Caco-2 (cell line): ENCODE results near the gene SNRNP35. TPM values are rescaled to one million over a fixed set of nuclear protein-coding genes. Genes with fewer than 3 reads are reported as not detected.
"Not testable (repeated sequence)": the region's sequence is repeated elsewhere in the genome, so short reads cannot be mapped to it uniquely, and the experiment has no call there.

Source experiments
- BruUV-seq: library from RNA; stranded (reverse); fragments of 400-500 nt; replicated peaks from 2 replicates; lab custom pipeline; 2021; lab: Mats Ljungman, UMichigan
- CTCF ChIA-PET: fragments of 300-600 bp; sonication (Branson Sonifier 250); formaldehyde crosslinking; loops from one replicate; lab custom pipeline; 2022; ENCODE audit warnings: antibody characterized with exemption; lab: Charles Lee
- POLR2A ChIA-PET: fragments of 300-600 bp; sonication (Branson Sonifier 250); formaldehyde crosslinking; loops from one replicate; lab custom pipeline; 2022; ENCODE audit warnings: antibody characterized with exemption; lab: Charles Lee
- DNase-seq, 2 experiments: peaks; one replicate each; pipeline versions ENCODE4 v3.0.0 to v3.0.0-alpha.2; 2020 to 2022
- H3K27me3 ChIP-seq: replicated peaks from 2 replicates; pipeline ENCODE4 v1.6.0; 2011; ENCODE audit warnings: low read length; ENCODE audit not compliant: control insufficient read depth, insufficient read depth
- H3K36me3 ChIP-seq: 2 replicates; pipeline ENCODE4 v1.5.1; 2011; ENCODE audit warnings: low read length; ENCODE audit not compliant: control insufficient read depth, insufficient read depth
- H3K4me1 ChIP-seq: fragments of 250-450 bp; sonication (Bioruptor Pico); 2 replicates; pipeline ENCODE4 v1.5.1; 2020; ENCODE audit warnings: mild to moderate bottlenecking
- H3K4me3 ChIP-seq: 2 replicates; pipeline ENCODE4 v1.5.1; 2011; ENCODE audit warnings: low read depth, mild to moderate bottlenecking, control low read depth, low read length
- H3K9me3 ChIP-seq: fragments of 250-450 bp; sonication (Bioruptor Pico); 2 replicates; pipeline ENCODE4 v1.5.1; 2020; ENCODE audit warnings: mild to moderate bottlenecking, moderate library complexity
- H3K27ac Mint-ChIP-seq: one replicate; pipeline ENCODE4 v1.8.0; 2022; ENCODE audit warnings: mixed read lengths; ENCODE audit not compliant: unreplicated experiment
- H3K27me3 Mint-ChIP-seq: one replicate; pipeline ENCODE4 v1.8.0; 2022; ENCODE audit warnings: mixed read lengths; ENCODE audit not compliant: insufficient read depth, unreplicated experiment
- H3K36me3 Mint-ChIP-seq: one replicate; pipeline ENCODE4 v1.8.0; 2022; ENCODE audit warnings: mild to moderate bottlenecking, mixed read lengths; ENCODE audit not compliant: insufficient read depth, unreplicated experiment
- H3K4me1 Mint-ChIP-seq: one replicate; pipeline ENCODE4 v1.8.0; 2022; ENCODE audit warnings: low read depth, mixed read lengths; ENCODE audit not compliant: unreplicated experiment
- H3K4me3 Mint-ChIP-seq: one replicate; pipeline ENCODE4 v1.8.0; 2022; ENCODE audit warnings: mild to moderate bottlenecking, moderate library complexity, mixed read lengths; ENCODE audit not compliant: unreplicated experiment
- H3K9me3 Mint-ChIP-seq: one replicate; pipeline ENCODE4 v1.8.0; 2022; ENCODE audit warnings: mixed read lengths; ENCODE audit not compliant: unreplicated experiment
- CTCF ChIP-seq, 2 experiments: fragments of 200-600 bp in 1 of 2; IDR thresholded peaks; 1 replicate in 1 of 2; 2 replicates in 1 of 2; pipeline versions ENCODE4 v1.5.1 to v1.8.0; 2011 to 2022; ENCODE audit warnings: antibody characterized with exemption in 1 of 2, control low read depth in 1 of 2, inconsistent platforms in 1 of 2, low read depth in 1 of 2, low read length in 1 of 2, mild to moderate bottlenecking in 1 of 2, moderate library complexity in 1 of 2; ENCODE audit not compliant: insufficient read depth in 1 of 2, severe bottlenecking in 1 of 2, unreplicated experiment in 1 of 2
- intact Hi-C: fragments of 100-400 bp; cut with micrococcal nuclease; formaldehyde crosslinking; loops from one replicate; pipeline ENCODE4 v1.10.0; 2022; ENCODE audit not compliant: unreplicated experiment
- total RNA-seq: library from RNA; stranded (reverse); gene quantifications from 2 replicates; pipeline ENCODE4 v1.2.3, GENCODE V29; 2022

The SNRNP35 gene
- total RNA-seq, 1 experiment from 2014 or later = 22.0 TPM

- intact Hi-C loops = no loop called here
- ChIA-PET POLR2A (no interaction called here), CTCF (interaction anchor here (0.7 to 1.5 kb wide), 2 partner anchors 12 to 15 kb away, joined by 4 to 5 read pairs; no protein-coding TSS in a partner anchor)
- DNase-seq = no peak
- no peaks in the 10 kb centered on the region for H3K9me3 Mint-ChIP-seq
- no peak overlapping the region for H3K4me3 Mint-ChIP-seq
- TF ChIP-seq CTCF (IDR thresholded peaks at IDR 0.05; ENCODE audit: insufficient read depth in 1 of 2, low read depth in 1 of 2, low read length in 1 of 2, severe bottlenecking in 1 of 2, unreplicated experiment in 1 of 2) = no peak
- Histone ChIP-seq H3K27me3 (no peaks in the 10 kb centered on the region), H3K4me3 (no peak overlapping the region), H3K9me3 (no peaks in the 10 kb centered on the region), H3K4me1 (no peaks in the 10 kb centered on the region), H3K36me3 (0 out of 2 replicates have a peak, but pooled peaks cover 2% of the 10 kb centered on the region)
- peaks cover 12% of the 10 kb centered on the region for H3K36me3 Mint-ChIP-seq
- no peaks in the 10 kb centered on the region for H3K4me1 Mint-ChIP-seq
- BruUV-seq = no TSS peak
- no peaks in the 10 kb centered on the region for H3K27me3 Mint-ChIP-seq
- no peak overlapping the region for H3K27ac Mint-ChIP-seq
Measured at GRCh38 chr12:123506843-123507236, 48.9 kb downstream of the SNRNP35 start.

- intact Hi-C loops = no loop called here
Measured at GRCh38 chr12:123512838-123513665, 55.1 kb downstream of the SNRNP35 start.

GRCh38 chr12:123513805-123514204 is 55.9 kb downstream of the SNRNP35 start:
- no peaks in the 10 kb centered on the region for H3K27me3 Mint-ChIP-seq
- no peak overlapping the region for H3K27ac Mint-ChIP-seq
- peaks cover 30% of the 10 kb centered on the region for H3K36me3 Mint-ChIP-seq
- TF ChIP-seq CTCF (IDR thresholded peaks at IDR 0.05; ENCODE audit: insufficient read depth in 1 of 2, low read depth in 1 of 2, low read length in 1 of 2, severe bottlenecking in 1 of 2, unreplicated experiment in 1 of 2) = no peak
- no peaks in the 10 kb centered on the region for H3K9me3 ChIP-seq
- peaks cover 19% of the 10 kb centered on the region for H3K4me1 Mint-ChIP-seq
- no peak overlapping the region for H3K4me3 ChIP-seq
- no TSS peak for BruUV-seq
- H3K9me3 Mint-ChIP-seq = no peaks in the 10 kb centered on the region
- intact Hi-C loops = no loop called here
- H3K4me3 Mint-ChIP-seq = no peak overlapping the region
- ChIA-PET CTCF (no interaction called here), POLR2A (no interaction called here)
- DNase-seq = no peak
- 0 out of 2 replicates have a peak, but pooled peaks cover 2% of the 10 kb centered on the region for H3K36me3 ChIP-seq
- H3K27me3 ChIP-seq = no peaks in the 10 kb centered on the region
- H3K4me1 ChIP-seq = peaks cover 19% of the 10 kb centered on the region; the same call in 1 of the 2 replicates

More at GRCh38 chr12:123512838-123513665, 55.1 kb downstream of the SNRNP35 start:
- no peak for TF ChIP-seq CTCF (IDR thresholded peaks at IDR 0.05; ENCODE audit: insufficient read depth in 1 of 2, low read depth in 1 of 2, low read length in 1 of 2, severe bottlenecking in 1 of 2, unreplicated experiment in 1 of 2)
- BruUV-seq = no TSS peak
- Histone ChIP-seq H3K9me3 (no peaks in the 10 kb centered on the region), H3K4me3 (no peak overlapping the region), H3K4me1 (peaks cover 15% of the 10 kb centered on the region; the same call in 1 of the 2 replicates), H3K27me3 (no peaks in the 10 kb centered on the region), H3K36me3 (0 out of 2 replicates have a peak, but pooled peaks cover 2% of the 10 kb centered on the region)
- POLR2A ChIA-PET = no interaction called here
- no peaks in the 10 kb centered on the region for H3K27me3 Mint-ChIP-seq
- DNase-seq = no peak
- H3K36me3 Mint-ChIP-seq = peaks cover 22% of the 10 kb centered on the region
- H3K4me1 Mint-ChIP-seq = peaks cover 16% of the 10 kb centered on the region
- CTCF ChIA-PET = no interaction called here
- no peak overlapping the region for H3K4me3 Mint-ChIP-seq
- H3K27ac Mint-ChIP-seq = no peak overlapping the region
- H3K9me3 Mint-ChIP-seq = no peaks in the 10 kb centered on the region

- CTCF ChIA-PET = interaction anchor here (0.6 kb wide), 1 partner anchor 10 kb away, joined by 3 read pairs; no protein-coding TSS in a partner anchor
- POLR2A ChIA-PET, H3K27ac Mint-ChIP-seq, intact Hi-C loops, H3K4me3 ChIP-seq, H3K9me3 ChIP-seq, H3K9me3 Mint-ChIP-seq, H3K36me3 ChIP-seq, H3K4me3 Mint-ChIP-seq, BruUV-seq, H3K27me3 Mint-ChIP-seq, H3K27me3 ChIP-seq, DNase-seq: not testable (repeated sequence)
- Mint-ChIP-seq H3K4me1 (peaks cover 28% of the 10 kb centered on the region), H3K36me3 (peaks cover 39% of the 10 kb centered on the region)
- H3K4me1 ChIP-seq = peaks cover 27% of the 10 kb centered on the region
Measured at GRCh38 chr12:123514582-123515221, 56.8 kb downstream of the SNRNP35 start.
